SIG-M5 treated with dmso at 0.1 percent for 504 hours (cell line): ENCODE data around the gene MFN2.
A peak's percentile ranks its signal among the peaks of the same experiment; 100 is the strongest.
"Not testable (repeated sequence)": the region's sequence is repeated elsewhere in the genome, so short reads cannot be mapped to it uniquely, and the experiment has no call there.

Source experiments
- DNase-seq: peaks from one replicate; lab custom pipeline; 2025; ENCODE audit not compliant: unreplicated experiment; lab: John Stamatoyannopoulos, UW

Gene MFN2

DNA sequence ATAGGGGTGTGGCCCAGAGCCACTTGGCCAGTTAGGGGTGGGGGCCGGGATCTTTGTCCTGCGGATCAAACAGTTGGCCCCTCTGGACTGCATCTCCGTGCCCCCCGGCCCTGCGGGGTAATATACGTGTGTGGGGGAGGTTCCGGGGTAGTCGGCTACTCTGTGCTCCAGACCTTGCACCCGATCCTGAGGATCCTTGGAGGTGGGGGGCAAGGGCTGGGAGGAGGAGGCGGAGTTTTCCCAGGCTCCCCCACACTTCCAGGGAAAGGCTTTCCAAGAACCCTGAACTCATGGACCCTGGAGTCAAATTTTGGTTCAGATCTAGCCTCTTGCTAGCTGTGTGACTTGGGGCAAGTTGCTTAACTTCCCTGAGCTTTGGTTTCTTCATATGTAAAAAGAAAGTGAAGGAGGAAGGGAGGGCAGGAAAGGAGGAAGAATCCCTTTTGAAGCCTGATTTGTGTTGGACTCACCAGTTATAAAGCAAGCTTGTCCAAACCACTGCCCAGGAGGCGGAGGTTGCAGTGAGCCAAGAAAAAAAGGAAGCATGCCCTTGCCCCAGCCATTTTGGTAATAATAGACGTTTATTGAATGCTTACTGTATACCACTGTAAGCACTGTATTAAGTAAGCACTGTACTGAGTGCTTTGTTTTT lies 39.7 kb downstream of the MFN2 start:
- peak; percentile 93 for DNase-seq

GRCh38 chr1:12021616-12022015 lies 41.4 kb downstream of the MFN2 start:
- no peak for DNase-seq

GRCh38 chr1:12022036-12022435 lies 41.8 kb downstream of the MFN2 start:
- DNase-seq = no peak

DNA sequence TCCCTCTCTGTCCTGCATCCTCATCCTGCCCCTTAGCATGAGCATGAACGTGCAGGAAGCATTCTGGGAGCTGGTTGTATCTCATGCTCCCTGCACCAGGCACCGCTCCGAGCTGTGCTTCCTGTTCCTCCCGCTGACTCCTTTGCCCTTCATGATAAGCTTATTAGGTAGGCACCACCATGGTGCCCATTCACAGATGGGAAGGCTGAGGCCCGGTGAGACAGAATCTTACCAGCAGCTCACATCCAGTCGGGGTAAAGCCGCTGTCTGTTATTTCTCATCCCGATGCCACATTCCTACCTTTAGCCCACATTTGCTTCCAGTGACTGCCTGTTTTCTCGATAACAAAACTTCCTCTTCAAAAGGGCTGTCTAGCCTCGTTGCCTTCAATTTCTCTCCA lies 46.3 kb downstream of the MFN2 start:
- no peak for DNase-seq

GRCh38 chr1:12028248-12028647 lies 48.0 kb downstream of the MFN2 start:
- no peak for DNase-seq

- no peak for DNase-seq
Measured at GRCh38 chr1:12028957-12029511, 48.8 kb downstream of the MFN2 start.

GRCh38 chr1:12029720-12030339 lies 49.6 kb downstream of the MFN2 start:
- DNase-seq = no peak

DNA sequence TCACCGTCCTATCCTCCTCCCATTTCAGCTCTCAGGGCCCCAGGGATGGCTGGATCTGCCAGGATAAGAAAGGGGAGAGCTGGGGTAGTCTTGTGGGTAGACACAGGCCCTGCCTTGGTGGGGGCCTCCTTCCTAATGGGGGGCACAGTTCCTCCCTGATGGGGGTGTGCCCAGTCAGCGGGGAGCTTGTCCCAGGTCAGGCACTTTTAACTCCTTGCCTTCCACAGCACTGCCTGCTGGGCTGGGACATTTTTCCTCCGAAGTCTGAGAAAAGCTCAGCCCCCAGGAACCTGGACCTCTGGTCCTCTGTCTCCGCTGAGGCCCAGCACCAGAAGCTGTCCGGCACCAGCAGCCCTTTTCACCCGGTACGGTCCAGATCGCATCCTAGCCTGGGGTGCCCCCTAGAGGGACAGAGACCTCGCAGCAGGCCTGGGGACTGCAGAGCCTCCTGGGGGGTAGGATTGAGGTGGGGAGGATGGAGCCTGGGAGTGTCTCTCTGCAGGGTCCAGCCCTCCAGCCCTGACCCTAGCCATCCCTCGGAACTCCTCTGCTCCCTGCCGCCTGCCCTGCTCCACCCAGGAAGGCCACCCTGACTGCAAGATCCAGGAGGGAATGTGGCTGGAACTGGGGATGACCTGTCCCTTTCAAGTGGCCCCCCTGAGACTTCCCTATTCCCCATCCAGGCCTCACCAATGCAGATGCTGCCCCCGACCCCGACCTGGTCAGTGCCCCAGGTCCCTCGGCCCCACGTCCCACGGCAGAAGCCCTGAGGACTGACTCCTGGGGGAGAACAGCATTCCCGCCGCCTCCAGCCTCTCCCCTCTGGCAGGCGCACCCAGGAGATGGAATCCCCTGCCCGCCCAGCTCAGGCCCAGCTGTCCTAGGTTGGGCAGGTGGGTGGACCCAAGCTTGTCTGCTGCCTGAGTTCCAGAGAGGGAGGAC lies 51.1 kb downstream of the MFN2 start:
- DNase-seq = no peak

- DNase-seq = no peak
Measured at GRCh38 chr1:12032161-12032621, 51.9 kb downstream of the MFN2 start.

DNA sequence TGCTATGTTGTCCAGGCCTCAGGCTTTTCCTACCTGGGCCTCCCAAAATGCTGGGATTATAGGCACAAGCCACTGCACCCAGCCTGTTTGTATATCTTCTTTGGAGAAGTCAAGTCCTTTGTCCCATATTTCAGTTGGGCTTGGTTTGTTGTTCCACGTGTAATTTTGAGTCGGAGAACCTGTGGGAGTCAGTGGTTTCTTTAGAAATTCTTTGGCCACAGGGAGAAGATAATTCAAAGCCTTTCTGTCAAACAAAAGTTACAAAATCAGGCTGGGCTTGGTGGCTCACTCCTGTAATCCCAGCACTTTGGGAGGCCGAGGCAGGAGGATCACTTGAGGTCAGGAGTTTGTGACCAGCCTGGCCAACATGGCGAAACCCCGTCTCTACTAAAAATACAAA lies 53.2 kb downstream of the MFN2 start:
- DNase-seq = not testable (repeated sequence)

- no peak for DNase-seq
Measured at GRCh38 chr1:12034381-12034801, 54.1 kb downstream of the MFN2 start.

- peak; percentile 75 for DNase-seq
Measured at GRCh38 chr1:12035312-12035711, 55.1 kb downstream of the MFN2 start.

GRCh38 chr1:12037486-12038355 lies 57.5 kb downstream of the MFN2 start:
- no peak for DNase-seq

DNA sequence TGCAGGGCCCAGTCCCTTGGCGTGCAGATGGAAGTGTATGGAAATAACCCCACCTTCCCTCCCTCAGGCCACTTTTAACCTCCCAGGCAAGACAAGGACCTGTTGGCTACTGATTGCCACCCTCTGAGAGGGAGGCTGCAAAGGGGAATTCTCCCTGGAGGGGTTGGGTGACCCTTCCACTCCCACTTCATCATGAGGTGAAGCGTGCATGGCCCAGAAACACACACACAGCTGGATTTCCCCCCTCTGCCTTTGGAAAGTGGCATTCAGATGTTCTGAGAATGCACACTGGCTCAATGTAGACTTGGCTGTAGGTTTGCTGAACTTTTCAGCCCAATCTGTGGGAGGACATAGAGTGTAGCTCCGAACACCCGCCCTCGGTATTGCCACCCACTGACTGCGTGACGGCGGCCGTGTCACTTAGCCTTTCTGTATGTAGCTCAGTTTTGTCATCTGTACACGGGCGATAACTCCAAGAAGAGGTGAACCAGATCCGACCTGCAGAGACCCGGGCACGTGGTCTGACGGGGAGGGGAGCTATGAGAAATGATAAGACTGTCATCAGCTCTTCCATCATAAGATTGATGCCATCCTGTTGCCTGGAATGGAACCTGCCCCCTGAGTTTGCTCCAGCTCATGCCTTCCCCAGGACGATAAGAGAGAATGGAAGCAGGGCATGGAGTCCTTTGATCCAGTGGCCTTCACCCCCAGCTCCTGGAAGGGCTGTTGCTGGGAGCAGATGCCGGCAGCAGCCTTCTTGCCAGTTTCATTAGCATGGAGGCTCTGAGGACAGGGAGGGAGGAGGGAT lies 58.3 kb downstream of the MFN2 start:
- DNase-seq = no peak

- DNase-seq = no peak
Measured at GRCh38 chr1:12039164-12039525, 58.9 kb downstream of the MFN2 start.

GRCh38 chr1:12039824-12040456 lies 59.7 kb downstream of the MFN2 start:
- DNase-seq = not testable (repeated sequence)

DNA sequence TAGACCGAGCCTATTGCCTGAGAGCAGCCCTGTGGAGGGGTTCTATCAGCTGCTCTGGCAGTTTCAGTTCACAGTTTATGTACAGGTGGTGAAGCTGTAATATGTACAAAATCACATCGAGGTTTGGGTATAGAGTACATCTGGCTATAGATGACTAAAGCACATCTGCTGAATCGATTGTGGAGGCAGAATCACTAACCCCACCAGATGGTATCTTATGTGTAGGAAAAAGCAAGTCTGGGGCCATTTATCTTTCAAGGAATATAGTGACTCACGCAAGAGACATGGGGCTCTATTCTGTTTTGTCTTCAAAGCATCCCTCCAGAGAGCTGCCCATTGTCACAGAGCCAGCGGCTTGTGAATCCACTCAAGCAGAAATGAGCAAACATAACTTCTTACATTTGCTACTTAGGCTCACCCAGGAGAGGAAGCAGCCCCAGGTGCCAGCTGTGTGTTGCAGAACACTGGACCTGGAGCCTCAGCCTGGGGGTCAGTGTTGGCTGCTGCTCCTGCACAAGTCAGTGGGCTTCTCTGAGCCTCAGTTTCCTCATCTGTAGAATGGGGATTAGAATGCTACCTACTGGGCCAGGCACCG lies 60.3 kb downstream of the MFN2 start:
- no peak for DNase-seq

GRCh38 chr1:12044187-12044877 lies 64.1 kb downstream of the MFN2 start:
- DNase-seq = not testable (repeated sequence)
